OCI-LY1 (cell line): Measurements from ENCODE around the gene CPLX1.

Experiments
- CTCF ChIP-seq: fragments of 200-600 bp; sonication (generic), shearing (Covaris generic); IDR thresholded peaks from 2 replicates; pipeline ENCODE4 v1.5.1; 2017; ENCODE audit warnings: mild to moderate bottlenecking, antibody characterized with exemption, low read length, moderate library complexity, mixed read lengths
- EZH2 ChIP-seq: fragments of 200-600 bp; sonication (generic), shearing (Covaris generic); IDR thresholded peaks from 2 replicates; pipeline ENCODE4 v1.8.0; 2017; ENCODE audit warnings: borderline replicate concordance, mixed run types, mild to moderate bottlenecking, antibody characterized with exemption, low read length, moderate library complexity, mixed read lengths

GRCh38 chr4:823176-823760 lies 2.7 kb downstream of the CPLX1 start:
- TF ChIP-seq CTCF: no peak
- no peak for TF ChIP-seq EZH2
